DMS 273 (cell line): ENCODE data around the gene CUTC.

Source experiments
- DNase-seq: peaks from one replicate; lab custom pipeline; 2025; ENCODE audit not compliant: unreplicated experiment; lab: John Stamatoyannopoulos, UW

CUTC gene

DNA sequence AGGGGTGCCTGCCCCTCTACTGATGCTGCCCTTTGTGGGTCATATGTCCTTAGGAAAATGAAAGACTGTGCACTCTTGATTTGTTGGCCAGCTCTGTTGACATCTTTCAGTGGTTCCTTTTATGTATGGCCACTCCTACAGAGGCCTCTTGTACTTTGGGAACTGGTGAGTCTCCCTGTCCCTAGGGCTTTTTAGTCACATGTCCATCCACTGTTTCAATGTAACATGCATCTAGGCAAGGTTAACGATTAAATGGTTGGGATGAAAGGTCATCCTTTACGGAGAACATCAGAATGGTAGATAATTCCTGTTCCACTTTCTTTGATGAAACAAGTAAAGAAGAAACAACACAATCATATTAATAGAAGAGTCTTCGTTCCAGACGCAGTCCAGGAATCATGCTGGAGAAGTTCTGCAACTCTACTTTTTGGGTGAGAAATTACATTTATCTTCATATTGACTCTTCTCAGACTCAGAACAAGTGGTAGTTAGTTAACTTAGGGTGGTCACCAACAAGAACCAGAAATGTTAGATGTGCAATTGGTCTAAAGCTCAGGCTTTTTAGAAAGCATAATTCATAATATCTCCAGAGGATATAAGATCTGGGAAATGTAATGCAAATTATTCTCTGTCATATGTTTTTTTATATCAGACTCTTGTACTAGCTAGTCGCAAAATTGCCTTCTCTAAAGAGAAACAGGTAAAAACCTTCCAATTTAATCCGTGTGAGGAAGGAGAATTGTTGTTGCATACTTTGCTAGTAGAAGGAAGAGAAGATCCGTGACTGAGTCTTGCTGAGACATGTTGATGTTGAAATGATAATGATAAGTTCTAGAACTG, 50.6 kb downstream of the CUTC start, which contains the start of gene ABCC2:
TSS of gene ABCC2 (plus strand) at position 194 of the 840 bp plus-strand sequence. CDS start at position 399, 205 bp downstream.
- DNase-seq: no peak

GRCh38 chr10:99784016-99784726, 52.1 kb downstream of the CUTC start:
- peak; percentile 10 for DNase-seq

GRCh38 chr10:99784727-99785441, 52.9 kb downstream of the CUTC start:
- DNase-seq: no peak

DNA sequence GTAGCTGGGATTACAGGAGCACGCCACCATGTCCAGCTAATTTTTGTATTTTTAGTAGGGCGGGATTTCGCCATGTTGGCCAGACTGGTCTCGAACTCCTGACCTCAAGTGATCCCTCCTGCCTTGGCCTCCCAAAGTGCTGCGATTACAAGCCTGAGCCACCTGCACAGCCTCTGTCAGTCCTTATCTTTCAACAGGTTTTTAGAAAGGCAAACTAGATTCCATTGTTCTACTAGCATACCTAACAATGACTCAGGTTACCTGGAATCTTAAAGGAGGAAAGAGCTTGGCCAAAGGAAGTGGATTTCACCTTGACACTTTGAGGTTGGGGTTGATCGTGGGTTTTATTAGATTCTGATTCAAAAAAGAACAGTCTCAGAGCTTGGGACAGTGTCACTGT, 53.6 kb downstream of the CUTC start:
- no peak for DNase-seq

GRCh38 chr10:99787311-99787710, 55.3 kb downstream of the CUTC start:
- no peak for DNase-seq

- no peak for DNase-seq
Measured at GRCh38 chr10:99787782-99788445, 55.9 kb downstream of the CUTC start.

DNA sequence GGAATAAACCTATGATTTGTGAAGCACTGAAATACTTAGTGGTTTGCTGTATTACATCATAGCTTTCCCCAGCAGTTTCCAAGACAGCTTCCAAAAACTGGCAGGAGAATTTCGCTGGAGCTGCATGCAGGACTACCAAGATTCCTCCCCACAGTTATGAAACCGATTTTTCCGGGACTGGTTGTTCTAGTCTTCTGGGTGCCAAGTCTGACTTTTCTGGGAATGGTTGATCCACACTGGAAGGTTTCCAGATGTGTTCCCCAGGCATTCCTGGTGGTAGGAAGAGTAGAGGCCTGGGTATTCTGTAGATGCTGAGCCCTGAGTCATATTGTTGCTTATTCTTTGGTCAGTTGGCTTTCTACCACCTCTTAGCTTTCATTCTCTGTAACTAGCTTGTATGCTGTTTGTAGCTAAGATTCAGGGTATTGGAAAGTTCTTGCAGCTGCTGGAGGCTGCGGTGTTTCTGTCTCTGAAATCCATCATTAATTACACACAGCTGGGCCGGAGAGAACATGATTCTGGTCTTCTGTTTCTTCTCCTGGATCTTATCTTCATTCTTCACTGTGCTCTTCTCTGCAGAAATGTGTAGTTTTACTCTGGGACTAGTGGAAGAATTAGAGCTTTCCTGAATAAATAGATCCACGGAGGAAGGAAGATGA, 56.7 kb downstream of the CUTC start:
- no peak for DNase-seq

- no peak for DNase-seq
Measured at GRCh38 chr10:99791831-99792230, 59.8 kb downstream of the CUTC start.

DNA sequence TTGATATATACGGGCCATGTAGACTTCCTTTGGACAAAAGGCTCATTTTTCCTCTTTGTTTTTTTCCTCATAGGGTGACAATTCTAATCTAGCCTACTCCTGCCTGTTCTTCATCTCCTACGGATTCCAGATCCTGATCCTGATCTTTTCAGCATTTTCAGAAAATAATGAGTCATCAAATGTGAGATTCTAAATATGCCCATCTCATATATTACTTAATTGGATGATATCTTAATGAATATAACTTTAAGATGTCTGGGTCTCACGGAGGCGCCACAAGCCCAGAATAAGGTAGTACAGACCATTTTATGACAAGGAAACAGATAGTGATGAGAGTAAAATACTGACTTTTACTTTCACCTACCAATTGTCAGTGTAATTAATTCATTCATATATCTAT, 61.8 kb downstream of the CUTC start:
- no peak for DNase-seq

DNA sequence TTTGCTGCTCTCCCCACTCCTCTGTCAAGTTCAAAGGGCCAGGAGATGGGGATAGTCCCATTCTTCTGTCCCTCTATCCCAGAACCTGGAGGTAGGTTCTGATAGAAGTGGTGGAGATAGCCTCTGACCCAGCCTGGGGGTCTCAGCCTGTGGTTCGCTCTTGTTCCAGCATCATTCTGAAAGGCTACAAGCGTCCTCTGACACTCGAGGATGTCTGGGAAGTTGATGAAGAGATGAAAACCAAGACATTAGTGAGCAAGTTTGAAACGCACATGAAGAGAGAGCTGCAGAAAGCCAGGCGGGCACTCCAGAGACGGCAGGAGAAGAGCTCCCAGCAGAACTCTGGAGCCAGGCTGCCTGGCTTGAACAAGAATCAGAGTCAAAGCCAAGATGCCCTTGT, 64.9 kb downstream of the CUTC start:
- DNase-seq: no peak

DNA sequence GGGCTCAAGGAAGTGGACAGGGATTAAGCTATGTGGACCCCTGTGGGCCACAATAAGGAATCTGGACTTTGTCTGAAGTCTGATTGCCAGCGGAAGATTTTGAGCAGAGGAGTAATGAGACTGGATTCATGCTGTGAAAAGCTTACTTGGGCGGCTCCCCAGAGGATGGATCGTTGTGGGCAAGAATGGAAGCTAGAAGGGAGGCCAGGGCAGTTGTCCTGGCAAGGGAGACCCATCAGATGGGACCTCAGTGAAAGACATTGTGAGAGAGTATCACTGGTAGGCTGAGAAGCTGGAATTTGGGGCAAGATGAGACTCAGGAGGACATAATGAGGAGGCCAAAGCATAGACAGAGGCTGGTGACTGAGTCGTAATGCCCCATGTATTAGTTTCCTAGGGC, 66.0 kb downstream of the CUTC start:
- no peak for DNase-seq

- no peak for DNase-seq
Measured at GRCh38 chr10:99798920-99799319, 66.9 kb downstream of the CUTC start.

- DNase-seq: no peak
Measured at GRCh38 chr10:99799613-99800012, 67.6 kb downstream of the CUTC start.

- no peak for DNase-seq
Measured at GRCh38 chr10:99804471-99804870, 72.4 kb downstream of the CUTC start.

- DNase-seq: no peak
Measured at GRCh38 chr10:99805190-99805589, 73.2 kb downstream of the CUTC start.
